Activated B cell treated with CpG ODN at 0.5 μM for 24 hours (primary cell): ENCODE measurements around the gene PGAP3. TPM values are rescaled to one million over a fixed set of nuclear protein-coding genes. Genes with fewer than 3 reads are reported as not detected.

Experiments
- ATAC-seq: fragments of 200-7000 bp; cut with Tn5 transposase; one replicate; pipeline ENCODE4 v1.10.0; 2021; ENCODE audit warnings: low read depth, mild to moderate bottlenecking, moderate library complexity
- CTCF ChIA-PET: fragments of 350-600 bp; sonication (Branson Sonifier 250); formaldehyde crosslinking; loops from one replicate; lab custom pipeline; 2021; ENCODE audit warnings: antibody characterized with exemption; lab: Charles Lee
- POLR2A ChIA-PET: fragments of 350-600 bp; sonication (Branson Sonifier 250); formaldehyde crosslinking; loops from one replicate; lab custom pipeline; 2021; ENCODE audit warnings: antibody characterized with exemption; lab: Charles Lee
- DNase-seq: peaks from one replicate; pipeline ENCODE4 v3.0.0; 2022
- H3K27ac Mint-ChIP-seq: one replicate; pipeline ENCODE4 v1.8.0; 2020; ENCODE audit warnings: mixed read lengths
- H3K27me3 Mint-ChIP-seq: one replicate; pipeline ENCODE4 v1.8.0; 2021; ENCODE audit warnings: mixed read lengths
- H3K36me3 Mint-ChIP-seq: one replicate; pipeline ENCODE4 v1.8.0; 2021; ENCODE audit warnings: low read depth, mixed read lengths
- H3K4me1 Mint-ChIP-seq: one replicate; pipeline ENCODE4 v1.8.0; 2021; ENCODE audit warnings: mixed read lengths
- H3K4me3 Mint-ChIP-seq: one replicate; pipeline ENCODE4 v1.8.0; 2020; ENCODE audit warnings: mild to moderate bottlenecking, mixed read lengths
- H3K9me3 Mint-ChIP-seq: one replicate; pipeline ENCODE4 v1.8.0; 2020; ENCODE audit warnings: mixed read lengths
- CTCF ChIP-seq: fragments of 200-600 bp; IDR thresholded peaks from one replicate; pipeline ENCODE4 v1.8.0; 2022; ENCODE audit warnings: antibody characterized with exemption, mild to moderate bottlenecking
- intact Hi-C: fragments of 100-400 bp; cut with micrococcal nuclease; formaldehyde crosslinking; loops from one replicate; pipeline ENCODE4 v1.15.1; 2024
- total RNA-seq: library from RNA; stranded (reverse); gene quantifications from 2 replicates; pipeline ENCODE4 v1.2.3, GENCODE V29; 2022

The PGAP3 gene
- total RNA-seq, 1 donor from 2014 or later = 24.0 TPM

GRCh38 chr17:39650121-39650579 is 37.7 kb downstream of the PGAP3 start:
- ATAC-seq = no peak
- DNase-seq = no peak
- Mint-ChIP-seq H3K36me3 (peaks cover 36% of the 10 kb centered on the region), H3K27me3 (no peaks in the 10 kb centered on the region), H3K9me3 (no peaks in the 10 kb centered on the region), H3K4me3 (no peak overlapping the region), H3K4me1 (peaks cover 22% of the 10 kb centered on the region), H3K27ac (no peak overlapping the region)
- TF ChIP-seq CTCF = no peak
- POLR2A ChIA-PET = interaction anchor here (0.6 kb wide), 1 partner anchor 10 kb away, joined by 3 read pairs; no protein-coding TSS in a partner anchor
- intact Hi-C loops = no loop called here
- CTCF ChIA-PET = interaction anchor here (1.1 kb wide), 1 partner anchor 18 kb away, joined by 6 read pairs; no protein-coding TSS in a partner anchor

GRCh38 chr17:39648616-39649366 is 39.1 kb downstream of the PGAP3 start:
- DNase-seq (no peak), ATAC-seq (no peak)
- Mint-ChIP-seq H3K4me3 (no peak overlapping the region), H3K27ac (no peak overlapping the region), H3K4me1 (peaks cover 20% of the 10 kb centered on the region), H3K36me3 (peaks cover 31% of the 10 kb centered on the region), H3K27me3 (no peaks in the 10 kb centered on the region), H3K9me3 (no peaks in the 10 kb centered on the region)
- intact Hi-C loops = no loop called here
- POLR2A ChIA-PET = no interaction called here
- TF ChIP-seq CTCF = no peak
- CTCF ChIA-PET = interaction anchor here (0.8 kb wide), 1 partner anchor 101 kb away, joined by 3 read pairs; no protein-coding TSS in a partner anchor

- H3K27me3 Mint-ChIP-seq = no peaks in the 10 kb centered on the region
- POLR2A ChIA-PET = interaction anchor here (0.6 kb wide), 1 partner anchor 149 kb away, joined by 3 read pairs; no protein-coding TSS in a partner anchor
- H3K4me3 Mint-ChIP-seq = no peak overlapping the region
- H3K9me3 Mint-ChIP-seq = no peaks in the 10 kb centered on the region
- TF ChIP-seq CTCF = no peak
- DNase-seq (no peak), ATAC-seq (no peak)
- peaks cover 27% of the 10 kb centered on the region for H3K4me1 Mint-ChIP-seq
- intact Hi-C loops = no loop called here
- H3K27ac Mint-ChIP-seq = no peak overlapping the region
- CTCF ChIA-PET = no interaction called here
- peaks cover 30% of the 10 kb centered on the region for H3K36me3 Mint-ChIP-seq
These were observed 40.6 kb downstream of the PGAP3 start for GRCh38 chr17:39647256-39647655.

GRCh38 chr17:39643271-39643670 is 44.6 kb downstream of the PGAP3 start:
- Mint-ChIP-seq H3K36me3 (peaks cover 11% of the 10 kb centered on the region), H3K4me3 (no peak overlapping the region), H3K9me3 (no peaks in the 10 kb centered on the region), H3K27ac (no peak overlapping the region), H3K4me1 (peaks cover 55% of the 10 kb centered on the region), H3K27me3 (no peaks in the 10 kb centered on the region)
- CTCF ChIA-PET = interaction anchor here (1.5 to 2.8 kb wide), 2 partner anchors 11 to 20 kb away, joined by 9 to 12 read pairs; no protein-coding TSS in a partner anchor
- ATAC-seq (no peak), DNase-seq (no peak)
- POLR2A ChIA-PET = interaction anchor here (0.6 kb wide), 1 partner anchor 24 kb away, joined by 4 read pairs; no protein-coding TSS in a partner anchor
- intact Hi-C loops = no loop called here
- no peak for TF ChIP-seq CTCF
